HepG2 (cell line): ENCODE measurements around the gene HSD11B1L. TPM values are rescaled to one million over a fixed set of nuclear protein-coding genes. Genes with fewer than 3 reads are reported as not detected.
A peak's percentile ranks its signal among the peaks of the same experiment; 100 is the strongest.

ENCODE experiments used
- RBM39 ChIP-seq: fragments of 200-400 bp; formaldehyde crosslinking; IDR thresholded peaks from one replicate; pipeline ENCODE4 v1.6.1; 2018; ENCODE audit warnings: antibody characterized with exemption, mild to moderate bottlenecking, low read depth, low read length; ENCODE audit not compliant: poor library complexity, severe bottlenecking
- RXRA ChIP-seq: sonication (generic); formaldehyde crosslinking; IDR thresholded peaks from 2 replicates; pipeline ENCODE4 v1.5.1; 2020; ENCODE audit warnings: missing genetic modification reagents
- TGIF2 ChIP-seq: IDR thresholded peaks from 2 replicates; pipeline ENCODE4 v1.6.1; 2016; ENCODE audit warnings: control low read depth, missing compliant biosample characterization
- ZBTB42 ChIP-seq: sonication (generic); formaldehyde crosslinking; IDR thresholded peaks from 2 replicates; pipeline ENCODE4 v1.5.0; 2020; ENCODE audit warnings: mild to moderate bottlenecking, missing genetic modification reagents
- ZFP36L2 ChIP-seq: sonication (generic); formaldehyde crosslinking; IDR thresholded peaks from 2 replicates; pipeline ENCODE4 v1.4.0; 2020; ENCODE audit warnings: missing genetic modification reagents
- ZNF142 ChIP-seq: sonication (generic); formaldehyde crosslinking; IDR thresholded peaks from 2 replicates; pipeline ENCODE4 v1.4.0; 2020; ENCODE audit warnings: missing genetic modification reagents
- ZNF33B ChIP-seq: sonication (generic); formaldehyde crosslinking; IDR thresholded peaks from 2 replicates; pipeline ENCODE4 v1.5.1; 2020; ENCODE audit warnings: mild to moderate bottlenecking, missing genetic modification reagents
- polyA plus RNA-seq, 8 experiments: library from polyadenylated mRNA; depleted of rRNA in 3 of 8; stranded (reverse) in 7 of 8; unstranded in 1 of 8; fragments of >200 nt; fragmentation: Illumina TruSeq in 4 of 8; extraction: Trizol in 4 of 8; gene quantifications; 2 replicates each; pipeline versions ENCODE4 v1.2.1 to v1.2.3, GENCODE V29; 2011 to 2016; ENCODE audit warnings: low read depth in 4 of 8, missing spikeins in 1 of 8, mixed read lengths in 1 of 8; ENCODE audit not compliant: insufficient read depth in 1 of 8
- total RNA-seq, 5 experiments: library from RNA; depleted of rRNA; stranded (reverse); fragments of >200 nt; fragmentation: Illumina TruSeq; extraction: Trizol; gene quantifications; 2 replicates each; pipeline ENCODE4 v1.2.3, GENCODE V29; 2016; ENCODE audit warnings: low read depth in 1 of 5
- TF ChIP-seq, protein P1 (sequence below), 2 experiments: sonication (generic) in 1 of 2; formaldehyde crosslinking in 1 of 2; IDR thresholded peaks; 2 replicates each; pipeline versions ENCODE4 v1.6.1 to v1.9.0; 2014 to 2022; ENCODE audit warnings: antibody characterized with exemption in 1 of 2, borderline replicate concordance in 1 of 2, inconsistent platforms in 1 of 2, low read depth in 1 of 2, missing genetic modification reagents in 1 of 2
- TF ChIP-seq, protein P2 (sequence below), 2 experiments: sonication (generic) in 1 of 2; formaldehyde crosslinking in 1 of 2; IDR thresholded peaks; 2 replicates each; pipeline versions ENCODE4 v1.4.0 to v1.6.1; 2018 to 2020; ENCODE audit warnings: missing genetic modification reagents in 2 of 2, borderline replicate concordance in 1 of 2, low read depth in 1 of 2, mild to moderate bottlenecking in 1 of 2, missing biosample characterization in 1 of 2
- TF ChIP-seq, protein P3 (sequence below): sonication (generic); formaldehyde crosslinking; IDR thresholded peaks from 2 replicates; pipeline ENCODE4 v1.4.0; 2020; ENCODE audit warnings: missing genetic modification reagents

HSD11B1L gene
- total and polyA plus RNA-seq, 2 of the 13 experiments (the other 11 are each of a cell fraction or from before 2014, with no cell fraction given), result 2.8 to 3.9 TPM

- TF ChIP-seq, protein P1, sequence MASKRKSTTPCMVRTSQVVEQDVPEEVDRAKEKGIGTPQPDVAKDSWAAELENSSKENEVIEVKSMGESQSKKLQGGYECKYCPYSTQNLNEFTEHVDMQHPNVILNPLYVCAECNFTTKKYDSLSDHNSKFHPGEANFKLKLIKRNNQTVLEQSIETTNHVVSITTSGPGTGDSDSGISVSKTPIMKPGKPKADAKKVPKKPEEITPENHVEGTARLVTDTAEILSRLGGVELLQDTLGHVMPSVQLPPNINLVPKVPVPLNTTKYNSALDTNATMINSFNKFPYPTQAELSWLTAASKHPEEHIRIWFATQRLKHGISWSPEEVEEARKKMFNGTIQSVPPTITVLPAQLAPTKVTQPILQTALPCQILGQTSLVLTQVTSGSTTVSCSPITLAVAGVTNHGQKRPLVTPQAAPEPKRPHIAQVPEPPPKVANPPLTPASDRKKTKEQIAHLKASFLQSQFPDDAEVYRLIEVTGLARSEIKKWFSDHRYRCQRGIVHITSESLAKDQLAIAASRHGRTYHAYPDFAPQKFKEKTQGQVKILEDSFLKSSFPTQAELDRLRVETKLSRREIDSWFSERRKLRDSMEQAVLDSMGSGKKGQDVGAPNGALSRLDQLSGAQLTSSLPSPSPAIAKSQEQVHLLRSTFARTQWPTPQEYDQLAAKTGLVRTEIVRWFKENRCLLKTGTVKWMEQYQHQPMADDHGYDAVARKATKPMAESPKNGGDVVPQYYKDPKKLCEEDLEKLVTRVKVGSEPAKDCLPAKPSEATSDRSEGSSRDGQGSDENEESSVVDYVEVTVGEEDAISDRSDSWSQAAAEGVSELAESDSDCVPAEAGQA (IDR thresholded peaks at IDR 0.05; ENCODE audit: low read depth), result no peak; the same call in 1 of the 2 replicates
- TF ChIP-seq, protein P1 (CRISPR knock-in tag; IDR thresholded peaks at IDR 0.05; ENCODE audit: borderline replicate concordance), result 0 out of 2 replicates have a peak, but pooled peaks have one; percentile 10
- TF ChIP-seq RXRA (CRISPR knock-in tag) (peak; percentile 82; the same call in 1 of the 2 replicates), ZFP36L2 (no peak), ZBTB42 (no peak), ZNF33B (no peak), ZNF142 (CRISPR knock-in tag) (no peak), TGIF2 (CRISPR knock-in tag) (peak; percentile 74; the same call in 1 of the 2 replicates), RBM39 (peak; percentile 72)
- TF ChIP-seq, protein P2, sequence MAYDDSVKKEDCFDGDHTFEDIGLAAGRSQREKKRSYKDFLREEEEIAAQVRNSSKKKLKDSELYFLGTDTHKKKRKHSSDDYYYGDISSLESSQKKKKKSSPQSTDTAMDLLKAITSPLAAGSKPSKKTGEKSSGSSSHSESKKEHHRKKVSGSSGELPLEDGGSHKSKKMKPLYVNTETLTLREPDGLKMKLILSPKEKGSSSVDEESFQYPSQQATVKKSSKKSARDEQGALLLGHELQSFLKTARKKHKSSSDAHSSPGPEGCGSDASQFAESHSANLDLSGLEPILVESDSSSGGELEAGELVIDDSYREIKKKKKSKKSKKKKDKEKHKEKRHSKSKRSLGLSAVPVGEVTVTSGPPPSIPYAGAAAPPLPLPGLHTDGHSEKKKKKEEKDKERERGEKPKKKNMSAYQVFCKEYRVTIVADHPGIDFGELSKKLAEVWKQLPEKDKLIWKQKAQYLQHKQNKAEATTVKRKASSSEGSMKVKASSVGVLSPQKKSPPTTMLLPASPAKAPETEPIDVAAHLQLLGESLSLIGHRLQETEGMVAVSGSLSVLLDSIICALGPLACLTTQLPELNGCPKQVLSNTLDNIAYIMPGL (CRISPR knock-in tag; IDR thresholded peaks at IDR 0.05; ENCODE audit: borderline replicate concordance in 1 of 2, low read depth in 1 of 2), result peak; percentile 78 to 85
- TF ChIP-seq, protein P3, sequence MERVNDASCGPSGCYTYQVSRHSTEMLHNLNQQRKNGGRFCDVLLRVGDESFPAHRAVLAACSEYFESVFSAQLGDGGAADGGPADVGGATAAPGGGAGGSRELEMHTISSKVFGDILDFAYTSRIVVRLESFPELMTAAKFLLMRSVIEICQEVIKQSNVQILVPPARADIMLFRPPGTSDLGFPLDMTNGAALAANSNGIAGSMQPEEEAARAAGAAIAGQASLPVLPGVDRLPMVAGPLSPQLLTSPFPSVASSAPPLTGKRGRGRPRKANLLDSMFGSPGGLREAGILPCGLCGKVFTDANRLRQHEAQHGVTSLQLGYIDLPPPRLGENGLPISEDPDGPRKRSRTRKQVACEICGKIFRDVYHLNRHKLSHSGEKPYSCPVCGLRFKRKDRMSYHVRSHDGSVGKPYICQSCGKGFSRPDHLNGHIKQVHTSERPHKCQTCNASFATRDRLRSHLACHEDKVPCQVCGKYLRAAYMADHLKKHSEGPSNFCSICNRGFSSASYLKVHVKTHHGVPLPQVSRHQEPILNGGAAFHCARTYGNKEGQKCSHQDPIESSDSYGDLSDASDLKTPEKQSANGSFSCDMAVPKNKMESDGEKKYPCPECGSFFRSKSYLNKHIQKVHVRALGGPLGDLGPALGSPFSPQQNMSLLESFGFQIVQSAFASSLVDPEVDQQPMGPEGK, result peak; percentile 53; the same call in 1 of the 2 replicates
Measured at GRCh38 chr19:5686647-5687359, 6.0 kb downstream of the HSD11B1L start (continued).
